T-helper 17 cell (primary cell): Measurements from ENCODE around the gene PIBF1. TPM values are rescaled to one million over a fixed set of nuclear protein-coding genes. Genes with fewer than 3 reads are reported as not detected.
"Not testable (repeated sequence)": the region's sequence is repeated elsewhere in the genome, so short reads cannot be mapped to it uniquely, and the experiment has no call there.

Source experiments
- ATAC-seq: fragments of 150-1000 bp; cut with Tn5 transposase; 2 replicates; pipeline ENCODE4 v1.10.0; 2021; ENCODE audit warnings: mild to moderate bottlenecking, moderate library complexity
- DNase-seq, 3 donors: peaks; one replicate each; pipeline versions ENCODE4 v3.0.0 to v3.0.0-alpha.2; 2020 to 2021
- H3K9me3 ChIP-seq: one replicate; pipeline ENCODE4 v1.7.0; 2013; ENCODE audit warnings: low read length, mild to moderate bottlenecking; ENCODE audit not compliant: control insufficient read depth, poor library complexity, severe bottlenecking
- H3K27ac Mint-ChIP-seq: one replicate; pipeline ENCODE4 v1.8.0; 2022; ENCODE audit warnings: mild to moderate bottlenecking, moderate library complexity, mixed read lengths
- H3K27me3 Mint-ChIP-seq: one replicate; pipeline ENCODE4 v1.8.0; 2022; ENCODE audit warnings: mixed read lengths
- H3K36me3 Mint-ChIP-seq: one replicate; pipeline ENCODE4 v1.8.0; 2022; ENCODE audit warnings: low read depth, mixed read lengths
- H3K4me1 Mint-ChIP-seq: one replicate; pipeline ENCODE4 v1.8.0; 2022; ENCODE audit warnings: mild to moderate bottlenecking, mixed read lengths
- H3K4me3 Mint-ChIP-seq: one replicate; pipeline ENCODE4 v1.8.0; 2022; ENCODE audit warnings: mild to moderate bottlenecking, moderate library complexity, mixed read lengths
- total RNA-seq, 4 donors: library from RNA in 2 of 4; stranded (reverse) in 2 of 4; gene quantifications; one replicate each; pipeline ENCODE4 v1.2.3 and lab custom pipeline; 2022 to 2026

Gene PIBF1
- total RNA-seq, 2 donors from 2014 or later, result 25.4 to 28.3 TPM

DNA sequence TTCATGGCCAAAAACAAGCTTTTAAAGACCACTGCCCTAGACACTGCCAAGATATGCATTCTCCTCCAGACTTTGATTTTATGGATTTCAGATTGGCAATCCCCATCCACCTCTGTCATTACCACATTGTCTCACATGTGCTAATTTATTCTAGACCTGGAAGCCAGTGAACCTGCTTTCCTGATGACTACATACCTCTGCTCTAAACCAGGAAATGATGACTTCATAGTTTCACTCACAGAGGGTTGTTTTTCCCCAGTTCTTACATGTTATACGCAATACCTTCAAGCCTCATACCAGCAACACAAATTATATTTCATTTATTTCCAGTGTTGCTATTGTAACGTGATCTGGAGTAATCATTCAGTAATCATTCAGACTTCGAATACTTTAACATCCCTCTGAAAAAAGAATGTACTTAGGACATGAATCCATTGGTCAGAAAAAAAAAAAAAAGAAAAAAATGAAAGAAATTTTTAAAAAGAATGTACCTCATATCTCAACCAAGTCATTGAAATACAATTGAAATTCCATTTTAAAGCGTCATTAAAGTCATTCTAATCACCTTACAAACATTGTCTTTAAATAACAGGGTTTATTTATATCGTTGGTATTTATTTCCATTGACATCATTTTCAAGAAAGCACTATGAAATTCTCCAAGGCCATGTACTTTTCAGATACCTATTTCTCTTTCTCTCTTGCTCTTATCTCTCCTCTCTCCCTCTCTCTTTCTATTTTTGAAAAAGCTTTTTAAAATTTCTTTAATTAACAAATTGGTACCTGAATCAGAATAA lies 243.5 kb downstream of the PIBF1 start:
- no peak for DNase-seq
- no peaks in the 10 kb centered on the region for H3K27me3 Mint-ChIP-seq
- no peak overlapping the region for H3K27ac Mint-ChIP-seq
- no peak for ATAC-seq
- H3K4me3 Mint-ChIP-seq, result no peak overlapping the region
- H3K9me3 ChIP-seq, result no peaks in the 10 kb centered on the region
- peaks cover 2% of the 10 kb centered on the region for H3K36me3 Mint-ChIP-seq
- H3K4me1 Mint-ChIP-seq, result no peaks in the 10 kb centered on the region

DNA sequence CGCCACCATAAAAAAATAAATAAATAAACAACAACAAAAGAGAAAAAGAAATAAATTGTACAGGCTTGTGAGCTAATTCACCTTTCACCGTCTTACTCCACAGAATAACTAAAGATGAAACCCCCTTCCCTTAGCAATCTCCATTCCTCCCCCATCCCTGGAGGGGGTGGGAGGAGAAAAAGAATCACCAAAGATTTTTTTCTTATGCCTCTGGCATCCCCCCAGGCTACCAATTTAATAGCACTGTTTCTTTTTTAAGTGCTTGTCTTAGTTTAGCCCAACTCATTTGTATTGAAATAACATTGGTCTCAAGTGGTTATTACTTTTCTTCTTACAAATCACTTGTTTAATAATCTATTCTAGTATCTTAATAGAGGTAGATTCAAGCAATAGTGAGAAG lies 253.0 kb downstream of the PIBF1 start:
- no peak for DNase-seq
- no peaks in the 10 kb centered on the region for H3K9me3 ChIP-seq
- H3K4me1 Mint-ChIP-seq, result no peaks in the 10 kb centered on the region
- H3K4me3 Mint-ChIP-seq, result no peak overlapping the region
- H3K27ac Mint-ChIP-seq, result no peak overlapping the region
- ATAC-seq, result no peak
- no peaks in the 10 kb centered on the region for H3K36me3 Mint-ChIP-seq
- H3K27me3 Mint-ChIP-seq, result no peaks in the 10 kb centered on the region

DNA sequence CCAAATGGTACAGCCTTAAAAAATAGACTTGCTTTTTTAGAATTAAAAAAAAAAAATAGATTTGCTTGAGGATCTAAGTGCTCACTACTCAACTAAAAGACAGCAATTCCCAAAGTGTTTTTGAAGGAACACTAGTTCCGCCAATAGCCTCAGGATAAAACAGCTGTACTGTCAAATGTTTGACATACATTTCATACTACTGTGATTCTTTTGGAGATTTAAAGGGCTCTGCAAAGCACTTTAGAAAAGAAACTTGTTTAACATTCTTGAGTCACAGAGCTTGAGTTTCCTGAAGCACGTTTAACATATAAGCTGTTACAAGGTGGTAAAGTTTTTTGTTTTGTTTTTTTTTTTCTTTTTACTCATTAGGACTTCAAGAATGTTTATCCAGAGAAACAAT lies 253.7 kb downstream of the PIBF1 start:
- H3K9me3 ChIP-seq, result no peaks in the 10 kb centered on the region
- Mint-ChIP-seq H3K27me3 (no peaks in the 10 kb centered on the region), H3K4me1 (no peaks in the 10 kb centered on the region), H3K27ac (no peak overlapping the region), H3K4me3 (no peak overlapping the region), H3K36me3 (no peaks in the 10 kb centered on the region)
- DNase-seq (no peak), ATAC-seq (no peak)

DNA sequence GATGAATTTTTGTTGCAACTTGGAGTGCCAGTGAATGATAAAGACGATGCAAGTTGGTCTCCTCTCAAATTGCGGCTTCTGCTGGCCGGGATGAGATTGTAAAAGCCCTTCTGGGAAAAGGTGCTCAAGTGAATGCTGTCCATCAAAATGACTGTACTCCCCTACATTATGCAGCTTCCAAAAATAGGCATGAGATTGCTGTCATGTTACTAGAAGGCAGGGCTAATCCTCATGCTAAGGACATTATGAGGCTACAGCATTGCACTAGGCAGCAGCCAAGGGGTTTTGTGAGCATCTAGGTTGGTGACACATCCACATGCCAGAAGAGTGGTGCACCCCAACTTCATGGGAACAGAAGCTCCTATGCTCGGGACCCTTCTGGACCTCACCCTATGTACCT lies 254.6 kb downstream of the PIBF1 start:
- no peak for DNase-seq
- no peaks in the 10 kb centered on the region for H3K27me3 Mint-ChIP-seq
- no peaks in the 10 kb centered on the region for H3K36me3 Mint-ChIP-seq
- H3K9me3 ChIP-seq, result no peaks in the 10 kb centered on the region
- H3K4me1 Mint-ChIP-seq, result no peaks in the 10 kb centered on the region
- ATAC-seq, result no peak
- no peak overlapping the region for H3K27ac Mint-ChIP-seq
- H3K4me3 Mint-ChIP-seq, result no peak overlapping the region

DNA sequence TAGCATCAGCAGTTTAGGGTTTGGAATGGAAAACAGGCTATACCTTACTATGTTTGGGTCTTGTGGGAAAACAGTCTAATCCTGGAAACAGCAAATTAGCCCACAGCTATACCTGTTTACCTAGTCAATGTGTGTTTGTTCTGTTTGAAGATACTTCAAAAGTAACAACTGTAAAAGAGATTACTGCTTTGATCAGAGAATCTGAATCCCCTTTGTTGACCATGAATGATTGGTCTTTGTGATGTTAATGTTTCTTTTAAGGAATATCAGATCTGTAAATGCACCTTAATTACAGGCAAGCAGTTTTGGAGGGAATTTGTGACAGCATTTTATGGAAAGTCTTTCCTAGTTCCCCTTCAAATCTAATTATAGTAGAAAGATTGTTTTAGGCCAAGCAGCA lies 256.1 kb downstream of the PIBF1 start:
- no peak for ATAC-seq
- H3K9me3 ChIP-seq, result no peaks in the 10 kb centered on the region
- Mint-ChIP-seq H3K4me3 (no peak overlapping the region), H3K36me3 (no peaks in the 10 kb centered on the region), H3K4me1 (no peaks in the 10 kb centered on the region), H3K27ac (no peak overlapping the region), H3K27me3 (no peaks in the 10 kb centered on the region)
- no peak for DNase-seq

DNA sequence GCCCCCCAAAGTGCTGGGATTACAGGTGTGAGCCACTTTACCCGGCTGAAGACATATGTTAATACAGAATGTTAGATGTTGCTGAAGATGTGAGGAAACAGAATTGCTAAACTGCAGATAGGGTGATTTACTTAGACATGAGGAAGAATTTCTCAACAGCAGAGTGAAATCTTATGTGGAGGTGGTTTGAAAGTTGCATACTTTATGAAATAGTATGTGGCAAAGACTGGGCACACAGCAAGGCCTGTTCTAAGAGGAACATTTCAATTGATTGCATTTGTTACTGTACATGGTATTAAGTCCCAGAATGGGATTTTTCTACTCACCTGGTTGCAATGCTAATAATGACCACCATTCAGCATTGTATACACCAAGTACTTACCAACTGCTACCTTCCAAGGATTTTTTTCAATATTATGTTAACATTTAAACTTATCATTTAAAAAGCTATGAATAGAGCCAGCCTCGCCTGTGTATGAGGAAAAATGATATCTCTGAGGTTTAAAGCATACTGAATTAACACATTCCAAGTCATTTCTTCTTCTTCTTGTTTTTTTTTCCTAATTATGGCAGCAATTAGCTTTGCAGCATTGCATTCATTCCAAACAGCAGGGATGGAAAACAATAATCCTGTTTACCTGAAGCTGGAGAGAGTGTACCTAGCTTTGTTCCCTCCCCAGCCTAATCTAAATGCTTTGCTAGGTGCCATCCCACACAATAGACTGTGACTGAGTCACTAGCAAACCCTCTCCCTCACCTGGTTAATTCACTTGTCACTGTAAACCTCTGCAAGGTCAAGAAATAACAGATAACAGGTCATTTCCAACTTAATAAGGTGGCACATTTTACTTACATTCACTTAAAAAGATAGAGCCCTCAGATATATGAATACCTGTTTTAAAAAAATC lies 257.5 kb downstream of the PIBF1 start:
- Mint-ChIP-seq H3K36me3 (no peaks in the 10 kb centered on the region), H3K27ac (no peak overlapping the region), H3K4me3 (no peak overlapping the region), H3K27me3 (no peaks in the 10 kb centered on the region), H3K4me1 (no peaks in the 10 kb centered on the region)
- no peak for ATAC-seq
- no peaks in the 10 kb centered on the region for H3K9me3 ChIP-seq
- no peak for DNase-seq

DNA sequence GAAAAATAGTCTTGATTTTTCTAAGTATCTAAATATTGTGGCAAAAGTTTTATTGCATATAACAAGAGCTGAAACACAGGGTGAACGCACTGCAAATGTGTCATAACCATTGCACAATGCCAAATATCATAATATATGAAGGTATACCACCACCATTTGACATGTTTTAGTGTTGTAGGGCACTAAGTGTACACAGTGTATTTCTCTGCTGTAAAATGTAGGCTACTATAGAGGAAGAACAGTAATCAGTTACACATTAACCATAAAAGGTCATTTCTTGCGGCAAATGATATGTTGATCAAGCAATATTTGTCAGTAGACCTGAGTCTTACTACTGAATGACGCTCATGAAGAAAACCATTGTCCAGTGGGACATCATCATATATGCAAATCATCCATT lies 258.6 kb downstream of the PIBF1 start:
- H3K36me3 Mint-ChIP-seq, result peaks cover 2% of the 10 kb centered on the region
- no peak overlapping the region for H3K4me3 Mint-ChIP-seq
- H3K27me3 Mint-ChIP-seq, result no peaks in the 10 kb centered on the region
- no peak for ATAC-seq
- DNase-seq, result no peak
- no peaks in the 10 kb centered on the region for H3K9me3 ChIP-seq
- no peak overlapping the region for H3K27ac Mint-ChIP-seq
- H3K4me1 Mint-ChIP-seq, result no peaks in the 10 kb centered on the region

DNA sequence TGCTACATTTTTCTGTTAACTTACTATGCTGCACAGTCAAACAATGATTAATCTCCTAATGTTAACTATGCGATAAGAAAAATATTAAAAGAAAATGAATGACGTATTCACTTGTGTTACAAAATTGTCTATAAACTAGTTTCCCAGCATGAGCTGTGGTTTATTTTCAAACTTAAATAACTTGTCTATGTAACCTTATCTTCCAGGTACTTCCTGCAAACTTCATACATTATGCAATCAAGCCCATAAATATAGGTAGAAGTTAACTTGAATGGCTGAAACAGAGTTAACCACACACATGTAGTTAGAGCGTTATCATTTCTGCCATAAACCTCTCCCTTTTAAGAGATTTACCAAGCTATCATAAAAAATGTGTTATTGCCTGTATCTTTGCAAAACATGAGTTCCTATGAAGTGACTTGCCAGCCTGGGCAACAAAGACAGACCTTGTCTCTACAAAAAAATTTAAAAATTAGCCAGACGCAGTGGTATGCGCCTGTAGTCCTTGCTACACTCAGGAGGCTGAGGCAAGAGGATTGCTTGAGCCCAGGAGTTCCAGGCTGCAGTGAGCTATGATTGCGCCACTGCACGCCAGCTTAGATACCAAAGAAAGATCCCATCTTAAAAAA lies 259.1 kb downstream of the PIBF1 start:
- H3K4me3 Mint-ChIP-seq, result no peak overlapping the region

DNA sequence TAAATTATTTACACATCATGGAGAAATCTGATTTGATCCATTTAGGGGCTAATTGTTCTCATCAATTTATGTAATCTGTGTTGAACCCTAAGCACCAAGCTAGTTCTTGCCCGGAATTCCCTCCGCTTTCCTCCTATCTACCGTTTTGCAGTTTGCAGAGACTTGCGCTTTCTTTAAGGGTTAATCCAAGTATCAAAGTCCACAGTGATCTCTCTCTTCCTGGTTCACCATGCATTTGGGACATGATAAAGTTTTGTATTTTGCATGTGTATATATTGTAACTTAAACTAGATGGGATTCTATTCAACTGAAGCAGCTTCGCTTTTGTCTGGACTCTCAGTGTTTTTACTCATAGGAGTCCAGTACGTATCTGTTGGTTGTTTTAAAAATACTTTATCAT lies 263.1 kb downstream of the PIBF1 start:
- Mint-ChIP-seq H3K27me3 (no peaks in the 10 kb centered on the region), H3K36me3 (peaks cover 2% of the 10 kb centered on the region)

More for the DNA sequence above, 259.1 kb downstream of the PIBF1 start:
- ATAC-seq (no peak), DNase-seq (no peak)
- H3K27me3 Mint-ChIP-seq, result no peaks in the 10 kb centered on the region
- peaks cover 2% of the 10 kb centered on the region for H3K36me3 Mint-ChIP-seq
- no peaks in the 10 kb centered on the region for H3K9me3 ChIP-seq
- H3K27ac Mint-ChIP-seq, result no peak overlapping the region
- no peaks in the 10 kb centered on the region for H3K4me1 Mint-ChIP-seq

DNA sequence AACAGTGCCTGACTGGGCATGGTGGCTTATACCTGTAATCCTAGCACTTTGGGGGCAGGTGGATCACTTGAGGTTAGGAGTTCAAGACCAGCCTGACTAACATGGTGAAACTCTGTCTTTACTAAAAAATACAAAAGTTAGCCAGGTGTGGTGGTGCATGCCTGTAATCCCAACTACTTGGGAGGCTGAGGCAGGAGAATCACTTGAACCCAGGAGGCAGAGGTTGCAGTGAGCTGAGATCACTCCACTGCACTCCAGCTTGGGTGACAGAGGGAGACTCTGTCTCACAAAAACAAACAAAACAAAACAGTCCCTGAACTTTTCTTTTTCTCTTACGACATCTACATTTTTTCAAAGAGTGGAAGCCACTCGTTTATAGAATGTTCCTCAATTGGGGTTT lies 266.7 kb downstream of the PIBF1 start:
- H3K9me3 ChIP-seq, ATAC-seq, H3K4me3 Mint-ChIP-seq, H3K27ac Mint-ChIP-seq, DNase-seq, H3K4me1 Mint-ChIP-seq, H3K27me3 Mint-ChIP-seq, H3K36me3 Mint-ChIP-seq: not testable (repeated sequence)

More for the DNA sequence above, 263.1 kb downstream of the PIBF1 start:
- Mint-ChIP-seq H3K27ac (no peak overlapping the region), H3K4me3 (no peak overlapping the region), H3K4me1 (no peaks in the 10 kb centered on the region)
- H3K9me3 ChIP-seq, result no peaks in the 10 kb centered on the region
- ATAC-seq (no peak), DNase-seq (no peak)

DNA sequence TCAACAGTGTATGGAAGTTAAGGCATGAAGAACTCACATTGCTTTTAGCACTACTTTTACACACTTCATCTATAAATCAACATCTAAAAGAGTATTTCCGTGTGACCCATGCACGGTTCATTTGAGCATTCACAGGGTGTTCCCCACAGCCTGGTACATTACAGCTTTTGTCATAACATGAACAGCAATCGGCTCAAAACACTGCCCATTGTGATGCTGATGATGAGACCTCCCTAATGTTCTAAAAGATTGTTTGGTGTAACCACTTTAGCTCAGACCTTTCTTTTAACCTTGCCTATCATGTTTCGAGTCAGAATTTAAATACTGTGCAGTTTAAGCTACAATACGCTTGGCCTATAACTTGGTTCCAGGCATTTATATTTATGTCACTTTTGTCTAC lies 272.8 kb downstream of the PIBF1 start:
- H3K4me3 Mint-ChIP-seq, result no peak overlapping the region
- H3K4me1 Mint-ChIP-seq, result peaks cover 8% of the 10 kb centered on the region
- no peak overlapping the region for H3K27ac Mint-ChIP-seq
- DNase-seq, result no peak
- H3K9me3 ChIP-seq, result no peaks in the 10 kb centered on the region
- ATAC-seq, result no peak
- peaks cover 31% of the 10 kb centered on the region for H3K27me3 Mint-ChIP-seq
- peaks cover 8% of the 10 kb centered on the region for H3K36me3 Mint-ChIP-seq

DNA sequence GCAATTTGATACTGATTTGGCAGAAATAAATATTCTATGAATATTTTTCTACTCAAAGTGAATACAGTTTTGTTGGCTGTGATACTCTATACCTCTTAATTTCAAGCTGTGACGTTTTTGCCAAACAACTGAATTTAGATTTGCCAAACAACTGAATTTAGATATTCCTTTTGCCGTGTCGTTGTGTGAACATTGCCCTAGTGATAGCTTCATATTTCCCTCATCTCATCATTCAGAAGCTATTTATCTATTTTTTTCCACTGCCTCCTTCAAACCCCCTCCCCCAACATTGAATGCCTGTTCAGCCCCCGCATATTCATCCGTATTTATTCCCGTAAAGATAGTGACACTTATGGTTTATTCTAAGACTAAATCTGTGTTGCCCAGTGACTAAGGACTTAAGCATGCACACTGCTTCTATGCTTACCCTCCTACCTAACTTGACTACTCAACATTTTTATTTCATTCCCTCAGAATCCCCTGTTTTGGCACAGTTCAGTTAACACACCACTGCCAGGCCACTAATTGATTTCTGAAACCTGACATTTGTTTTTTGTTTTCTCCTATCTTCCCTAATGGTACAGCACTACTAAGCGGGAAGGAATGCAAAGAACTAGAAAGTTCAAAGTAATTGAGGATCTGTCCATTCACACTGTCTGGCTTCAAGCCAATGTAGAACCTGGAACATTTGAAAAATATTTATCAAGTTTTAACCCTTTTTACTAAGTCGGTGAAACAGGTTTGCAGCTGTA lies 274.1 kb downstream of the PIBF1 start:
- ATAC-seq (no peak), DNase-seq (no peak)
- peaks cover 30% of the 10 kb centered on the region for H3K27me3 Mint-ChIP-seq
- no peaks in the 10 kb centered on the region for H3K9me3 ChIP-seq
- H3K27ac Mint-ChIP-seq, result no peak overlapping the region
- H3K4me3 Mint-ChIP-seq, result no peak overlapping the region
- peaks cover 6% of the 10 kb centered on the region for H3K36me3 Mint-ChIP-seq
- H3K4me1 Mint-ChIP-seq, result peaks cover 8% of the 10 kb centered on the region

DNA sequence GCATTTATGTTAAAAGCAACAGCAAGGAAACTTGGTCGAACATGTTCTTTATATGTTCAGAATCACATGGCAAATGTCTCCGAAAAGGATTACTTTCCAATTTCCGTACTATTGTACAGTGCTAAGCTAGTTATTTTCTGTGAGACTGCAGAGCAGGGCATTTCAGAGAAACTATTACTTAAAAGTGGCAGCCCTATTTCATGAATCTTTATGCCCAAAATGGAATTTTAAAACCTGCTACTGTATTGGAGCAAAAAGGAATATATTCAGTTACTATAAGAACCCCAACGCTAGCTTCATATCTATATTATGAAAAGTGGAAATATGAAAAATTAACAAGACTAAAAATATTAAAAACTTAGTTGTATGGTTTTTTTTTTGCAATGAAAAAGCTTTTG lies 274.6 kb downstream of the PIBF1 start:
- no peak overlapping the region for H3K4me3 Mint-ChIP-seq
- H3K4me1 Mint-ChIP-seq, result peaks cover 8% of the 10 kb centered on the region
- no peak overlapping the region for H3K27ac Mint-ChIP-seq
- DNase-seq (no peak), ATAC-seq (no peak)
- H3K27me3 Mint-ChIP-seq, result peaks cover 27% of the 10 kb centered on the region
- peaks cover 6% of the 10 kb centered on the region for H3K36me3 Mint-ChIP-seq
- no peaks in the 10 kb centered on the region for H3K9me3 ChIP-seq
